Measurements from ENCODE around the gene REEP3. TPM values are rescaled to one million over a fixed set of nuclear protein-coding genes. Genes with fewer than 3 reads are reported as not detected.

Gene REEP3
- total RNA-seq, 2 donors from 2014 or later: 12.7 to 14.8 TPM

GRCh38 chr10:63522277-63522687, 1.1 kb downstream of the REEP3 start:
- Mint-ChIP-seq H3K4me1 (ENCODE audit: low read depth in 2 of 2) (peaks cover 20 to 28% of the 10 kb centered on the region in 2 donors), H3K36me3 (no peaks in the 10 kb centered on the region), H3K27ac (peak overlapping the region; percentile 54 to 86), H3K4me3 (peak overlapping the region; percentile 87), H3K9me3 (no peaks in the 10 kb centered on the region), H3K27me3 (no peaks in the 10 kb centered on the region)
- DNase-seq (ENCODE audit: low spot score) (no peak), ATAC-seq (no peak)

- H3K9me3 Mint-ChIP-seq: no peaks in the 10 kb centered on the region
- no peaks in the 10 kb centered on the region for H3K36me3 Mint-ChIP-seq
- DNase-seq (ENCODE audit: low spot score) (no peak), ATAC-seq (no peak)
- H3K4me1 Mint-ChIP-seq (ENCODE audit: low read depth in 2 of 2): peaks cover 19 to 30% of the 10 kb centered on the region in 2 donors
- H3K27me3 Mint-ChIP-seq: no peaks in the 10 kb centered on the region
- H3K4me3 Mint-ChIP-seq: peak overlapping the region; percentile 87
- H3K27ac Mint-ChIP-seq: no peak overlapping the region
Measured at GRCh38 chr10:63522995-63523394, 1.8 kb downstream of the REEP3 start.

- no peak overlapping the region for H3K4me3 Mint-ChIP-seq
- peaks cover 16 to 26% of the 10 kb centered on the region in 2 donors for H3K4me1 Mint-ChIP-seq (ENCODE audit: low read depth in 2 of 2)
- no peaks in the 10 kb centered on the region for H3K9me3 Mint-ChIP-seq
- H3K36me3 Mint-ChIP-seq: peaks cover 8% of the 10 kb centered on the region
- DNase-seq (ENCODE audit: low spot score): no peak
- no peak overlapping the region for H3K27ac Mint-ChIP-seq
- no peak for ATAC-seq
- no peaks in the 10 kb centered on the region for H3K27me3 Mint-ChIP-seq
Measured at GRCh38 chr10:63525021-63525420, 3.8 kb downstream of the REEP3 start.

- Mint-ChIP-seq H3K4me3 (no peak overlapping the region), H3K4me1 (ENCODE audit: low read depth in 2 of 2) (peaks cover 12 to 16% of the 10 kb centered on the region in 2 donors), H3K27ac (no peak overlapping the region), H3K27me3 (no peaks in the 10 kb centered on the region), H3K36me3 (peaks cover 8% of the 10 kb centered on the region), H3K9me3 (no peaks in the 10 kb centered on the region)
- DNase-seq (ENCODE audit: low spot score): no peak
- ATAC-seq: no peak
Measured at GRCh38 chr10:63527401-63527800, 6.2 kb downstream of the REEP3 start.

DNA sequence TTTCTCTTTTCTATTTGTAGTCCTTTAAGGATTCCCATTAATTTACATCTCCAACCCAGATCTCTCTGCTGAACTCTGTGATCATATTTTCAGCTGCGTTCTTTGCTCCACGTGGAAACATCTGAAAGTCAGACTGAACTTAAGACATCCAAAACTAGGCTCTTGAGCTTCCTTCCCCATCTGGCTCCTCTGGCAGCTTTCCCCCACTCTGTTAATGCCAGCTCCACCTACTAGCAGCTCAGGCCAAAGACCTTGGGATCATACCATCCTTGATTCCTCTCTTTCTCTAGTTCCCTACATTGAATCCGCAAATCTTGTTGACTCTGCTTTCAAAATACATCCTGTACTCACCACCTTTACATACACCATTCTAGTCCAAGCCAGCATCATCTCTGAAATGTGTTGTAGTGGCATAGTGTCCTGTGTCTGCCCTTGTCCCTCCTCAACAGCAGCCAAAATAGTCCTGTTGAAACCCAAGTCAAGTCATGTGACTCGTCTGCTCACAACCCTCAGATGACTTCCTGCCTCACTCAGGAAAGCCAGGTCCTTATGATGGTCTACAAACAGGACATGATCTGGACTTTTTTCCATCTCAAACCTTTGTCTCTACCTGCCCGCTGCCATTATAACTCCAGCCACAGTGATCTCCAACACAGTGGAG, 7.0 kb downstream of the REEP3 start:
- H3K27ac Mint-ChIP-seq: no peak overlapping the region
- no peak for DNase-seq (ENCODE audit: low spot score)
- no peak overlapping the region for H3K4me3 Mint-ChIP-seq
- H3K9me3 Mint-ChIP-seq: no peaks in the 10 kb centered on the region
- peaks cover 8% of the 10 kb centered on the region for H3K36me3 Mint-ChIP-seq
- H3K27me3 Mint-ChIP-seq: no peaks in the 10 kb centered on the region
- no peak for ATAC-seq
- H3K4me1 Mint-ChIP-seq (ENCODE audit: low read depth in 2 of 2): peaks cover 9 to 13% of the 10 kb centered on the region in 2 donors

- Mint-ChIP-seq H3K27ac (no peak overlapping the region), H3K4me1 (ENCODE audit: low read depth in 2 of 2) (peaks cover 9 to 13% of the 10 kb centered on the region in 2 donors), H3K36me3 (peaks cover 8% of the 10 kb centered on the region), H3K27me3 (no peaks in the 10 kb centered on the region), H3K4me3 (no peak overlapping the region), H3K9me3 (no peaks in the 10 kb centered on the region)
- no peak for ATAC-seq
- DNase-seq (ENCODE audit: low spot score): no peak
Measured at GRCh38 chr10:63530409-63530808, 9.2 kb downstream of the REEP3 start.

GRCh38 chr10:63534723-63535122, 13.5 kb downstream of the REEP3 start:
- ATAC-seq (no peak), DNase-seq (ENCODE audit: low spot score) (no peak)
- Mint-ChIP-seq H3K9me3 (no peaks in the 10 kb centered on the region), H3K4me3 (no peak overlapping the region), H3K4me1 (ENCODE audit: low read depth in 2 of 2) (no peaks in the 10 kb centered on the region), H3K27ac (no peak overlapping the region), H3K27me3 (no peaks in the 10 kb centered on the region), H3K36me3 (no peaks in the 10 kb centered on the region)

DNA sequence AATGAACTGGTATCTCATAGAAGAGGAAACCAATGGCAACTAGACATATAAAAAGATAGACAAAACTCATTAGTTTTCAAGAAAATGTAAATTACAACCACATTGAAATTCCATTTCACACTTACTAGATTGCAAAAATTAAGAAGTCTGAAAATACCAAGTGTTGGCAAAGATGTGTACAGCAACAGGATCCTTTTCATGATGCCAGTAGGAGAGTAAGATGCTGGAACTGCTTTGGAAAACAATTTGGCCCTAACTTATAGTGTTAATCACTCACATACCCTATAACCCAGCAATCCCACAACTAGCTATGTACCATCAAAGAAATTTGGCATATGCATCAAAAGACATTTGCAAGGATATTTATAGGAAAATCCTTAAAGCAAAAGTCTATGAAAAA, 15.5 kb downstream of the REEP3 start:
- ATAC-seq: no peak
- DNase-seq (ENCODE audit: low spot score): no peak
- Mint-ChIP-seq H3K4me3 (no peak overlapping the region), H3K4me1 (ENCODE audit: low read depth in 2 of 2) (no peaks in the 10 kb centered on the region), H3K27ac (no peak overlapping the region), H3K36me3 (no peaks in the 10 kb centered on the region), H3K9me3 (no peaks in the 10 kb centered on the region), H3K27me3 (no peaks in the 10 kb centered on the region)

DNA sequence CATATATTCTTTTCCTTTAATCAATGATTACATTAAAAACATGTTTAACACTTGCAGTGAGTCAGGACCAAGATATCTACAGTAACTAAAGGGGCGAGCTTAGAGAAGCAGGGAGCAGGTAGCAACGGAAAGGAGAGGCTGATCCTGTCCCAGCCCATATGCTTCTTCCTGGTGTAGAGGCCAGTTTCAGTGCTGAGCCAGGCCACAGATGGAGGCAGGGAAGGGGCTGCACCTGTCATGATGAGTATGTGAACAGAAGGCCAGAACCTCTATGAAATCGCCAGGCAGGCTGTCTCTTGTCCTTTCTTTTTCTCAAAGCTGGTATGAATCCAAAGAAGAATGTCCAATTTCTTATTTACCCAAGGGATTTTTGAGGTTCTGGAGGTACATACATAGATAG, 16.3 kb downstream of the REEP3 start:
- Mint-ChIP-seq H3K4me3 (no peak overlapping the region), H3K27ac (no peak overlapping the region), H3K27me3 (no peaks in the 10 kb centered on the region), H3K9me3 (no peaks in the 10 kb centered on the region), H3K36me3 (no peaks in the 10 kb centered on the region), H3K4me1 (ENCODE audit: low read depth in 2 of 2) (no peaks in the 10 kb centered on the region)
- ATAC-seq (no peak), DNase-seq (ENCODE audit: low spot score) (no peak)

DNA sequence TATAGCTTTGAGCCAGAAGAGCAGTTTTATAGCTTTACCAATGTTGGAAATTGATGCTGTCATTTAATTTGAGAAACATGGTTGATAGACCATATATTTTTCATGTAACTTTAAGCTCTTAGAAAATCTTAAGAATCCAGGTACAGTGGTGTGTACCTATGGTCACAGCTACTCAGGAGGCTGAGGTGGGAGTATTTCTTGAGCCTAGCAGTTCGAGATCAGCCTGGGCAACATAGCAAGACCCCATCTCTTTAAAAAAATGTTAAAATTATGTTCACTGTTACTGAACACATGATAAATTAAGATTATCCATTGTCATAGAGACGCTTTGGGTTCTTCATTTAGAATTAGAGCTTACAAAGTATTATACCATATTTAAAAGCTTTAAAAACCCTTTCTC, 18.2 kb downstream of the REEP3 start:
- Mint-ChIP-seq H3K4me3 (no peak overlapping the region), H3K9me3 (no peaks in the 10 kb centered on the region), H3K4me1 (ENCODE audit: low read depth in 2 of 2) (peaks cover 0 to 9% of the 10 kb centered on the region in 2 donors), H3K36me3 (no peaks in the 10 kb centered on the region), H3K27me3 (no peaks in the 10 kb centered on the region), H3K27ac (no peak overlapping the region)
- ATAC-seq (no peak), DNase-seq (ENCODE audit: low spot score) (no peak)

DNA sequence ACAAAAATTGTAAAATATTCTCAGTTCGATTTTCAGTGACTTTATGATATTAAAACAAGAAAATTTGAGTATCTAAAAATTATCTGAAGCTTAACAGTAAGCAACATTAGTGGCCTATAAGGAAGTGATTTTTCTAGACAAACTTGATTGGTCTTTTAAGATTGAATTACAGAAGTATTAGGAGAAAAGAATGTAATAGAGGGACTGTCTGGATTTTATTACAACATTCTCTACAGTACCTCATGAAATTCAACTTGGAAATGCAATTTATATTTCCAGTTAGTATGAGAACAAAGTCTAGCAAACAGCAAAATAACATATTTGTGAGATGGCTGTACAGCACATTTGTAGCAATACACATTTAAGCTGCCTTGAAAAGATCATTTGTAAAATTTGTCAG, 18.8 kb downstream of the REEP3 start:
- DNase-seq (ENCODE audit: low spot score) (no peak), ATAC-seq (no peak)
- no peak overlapping the region for H3K4me3 Mint-ChIP-seq
- H3K4me1 Mint-ChIP-seq (ENCODE audit: low read depth in 2 of 2): peaks cover 0 to 10% of the 10 kb centered on the region in 2 donors
- no peak overlapping the region for H3K27ac Mint-ChIP-seq
- H3K36me3 Mint-ChIP-seq: no peaks in the 10 kb centered on the region
- no peaks in the 10 kb centered on the region for H3K27me3 Mint-ChIP-seq
- H3K9me3 Mint-ChIP-seq: no peaks in the 10 kb centered on the region

GRCh38 chr10:63542835-63543575, 21.8 kb downstream of the REEP3 start:
- H3K36me3 Mint-ChIP-seq: no peaks in the 10 kb centered on the region
- no peaks in the 10 kb centered on the region for H3K9me3 Mint-ChIP-seq
- no peak overlapping the region for H3K4me3 Mint-ChIP-seq
- ATAC-seq (no peak), DNase-seq (ENCODE audit: low spot score) (no peak)
- H3K27ac Mint-ChIP-seq: no peak overlapping the region
- no peaks in the 10 kb centered on the region for H3K27me3 Mint-ChIP-seq
- H3K4me1 Mint-ChIP-seq (ENCODE audit: low read depth in 2 of 2): peaks cover 3 to 10% of the 10 kb centered on the region in 2 donors

- no peaks in the 10 kb centered on the region for H3K36me3 Mint-ChIP-seq
- ATAC-seq (no peak), DNase-seq (ENCODE audit: low spot score) (no peak)
- peaks cover 3 to 10% of the 10 kb centered on the region in 2 donors for H3K4me1 Mint-ChIP-seq (ENCODE audit: low read depth in 2 of 2)
- no peaks in the 10 kb centered on the region for H3K27me3 Mint-ChIP-seq
- no peak overlapping the region for H3K4me3 Mint-ChIP-seq
- H3K27ac Mint-ChIP-seq: no peak overlapping the region
- no peaks in the 10 kb centered on the region for H3K9me3 Mint-ChIP-seq
Measured at GRCh38 chr10:63543576-63543962, 22.4 kb downstream of the REEP3 start.

DNA sequence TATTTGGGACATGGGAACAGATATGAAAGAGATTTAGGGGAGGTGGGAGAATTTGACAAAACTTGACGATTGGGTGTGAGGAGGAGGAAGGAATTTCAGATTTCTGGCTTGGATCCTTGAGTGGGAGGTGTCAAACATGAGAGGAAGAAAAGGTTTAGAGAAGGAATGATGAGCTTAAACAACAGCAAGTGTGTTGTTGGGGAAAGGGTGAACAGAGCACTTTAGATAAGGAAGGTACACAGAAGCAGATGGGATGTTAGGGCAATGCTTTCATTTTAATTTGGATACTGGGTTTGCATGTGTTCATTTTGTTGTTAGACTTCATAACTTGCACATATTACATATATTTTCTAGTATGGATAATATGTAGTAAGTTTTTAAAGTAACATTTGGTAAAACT, 23.2 kb downstream of the REEP3 start:
- DNase-seq (ENCODE audit: low spot score) (no peak), ATAC-seq (no peak)
- Mint-ChIP-seq H3K27ac (no peak overlapping the region), H3K9me3 (no peaks in the 10 kb centered on the region), H3K36me3 (no peaks in the 10 kb centered on the region), H3K4me1 (ENCODE audit: low read depth in 2 of 2) (peaks cover 3 to 10% of the 10 kb centered on the region in 2 donors), H3K27me3 (no peaks in the 10 kb centered on the region), H3K4me3 (no peak overlapping the region)
